ENCODE data around the gene MAVS. TPM values are rescaled to one million over a fixed set of nuclear protein-coding genes. Genes with fewer than 3 reads are reported as not detected.

MAVS gene
- total RNA-seq, 1 experiment from 2014 or later, result 32.3 TPM

DNA sequence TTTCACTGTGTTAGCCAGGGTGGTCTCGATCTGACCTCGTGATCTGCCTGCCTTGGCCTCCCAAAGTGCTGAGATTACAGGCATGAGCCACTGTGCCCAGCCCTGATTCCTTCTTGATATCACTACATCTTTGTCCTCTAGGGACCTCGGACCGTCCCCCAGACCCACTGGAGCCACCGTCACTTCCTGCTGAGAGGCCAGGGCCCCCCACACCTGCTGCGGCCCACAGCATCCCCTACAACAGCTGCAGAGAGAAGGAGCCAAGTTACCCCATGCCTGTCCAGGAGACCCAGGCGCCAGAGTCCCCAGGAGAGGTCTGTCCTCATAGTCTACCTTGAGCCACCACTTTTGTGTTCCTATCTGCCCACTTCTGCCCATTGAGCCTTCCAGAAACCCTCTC lies 14.6 kb downstream of the MAVS start:
- TF ChIP-seq, protein P1, sequence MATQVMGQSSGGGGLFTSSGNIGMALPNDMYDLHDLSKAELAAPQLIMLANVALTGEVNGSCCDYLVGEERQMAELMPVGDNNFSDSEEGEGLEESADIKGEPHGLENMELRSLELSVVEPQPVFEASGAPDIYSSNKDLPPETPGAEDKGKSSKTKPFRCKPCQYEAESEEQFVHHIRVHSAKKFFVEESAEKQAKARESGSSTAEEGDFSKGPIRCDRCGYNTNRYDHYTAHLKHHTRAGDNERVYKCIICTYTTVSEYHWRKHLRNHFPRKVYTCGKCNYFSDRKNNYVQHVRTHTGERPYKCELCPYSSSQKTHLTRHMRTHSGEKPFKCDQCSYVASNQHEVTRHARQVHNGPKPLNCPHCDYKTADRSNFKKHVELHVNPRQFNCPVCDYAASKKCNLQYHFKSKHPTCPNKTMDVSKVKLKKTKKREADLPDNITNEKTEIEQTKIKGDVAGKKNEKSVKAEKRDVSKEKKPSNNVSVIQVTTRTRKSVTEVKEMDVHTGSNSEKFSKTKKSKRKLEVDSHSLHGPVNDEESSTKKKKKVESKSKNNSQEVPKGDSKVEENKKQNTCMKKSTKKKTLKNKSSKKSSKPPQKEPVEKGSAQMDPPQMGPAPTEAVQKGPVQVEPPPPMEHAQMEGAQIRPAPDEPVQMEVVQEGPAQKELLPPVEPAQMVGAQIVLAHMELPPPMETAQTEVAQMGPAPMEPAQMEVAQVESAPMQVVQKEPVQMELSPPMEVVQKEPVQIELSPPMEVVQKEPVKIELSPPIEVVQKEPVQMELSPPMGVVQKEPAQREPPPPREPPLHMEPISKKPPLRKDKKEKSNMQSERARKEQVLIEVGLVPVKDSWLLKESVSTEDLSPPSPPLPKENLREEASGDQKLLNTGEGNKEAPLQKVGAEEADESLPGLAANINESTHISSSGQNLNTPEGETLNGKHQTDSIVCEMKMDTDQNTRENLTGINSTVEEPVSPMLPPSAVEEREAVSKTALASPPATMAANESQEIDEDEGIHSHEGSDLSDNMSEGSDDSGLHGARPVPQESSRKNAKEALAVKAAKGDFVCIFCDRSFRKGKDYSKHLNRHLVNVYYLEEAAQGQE (IDR thresholded peaks at IDR 0.05; ENCODE audit: insufficient read depth in 1 of 2, low read depth in 2 of 2, low read length in 1 of 2), result no peak
- TF ChIP-seq TCF7L2 (IDR thresholded peaks at IDR 0.05; ENCODE audit: low read depth, low read length) (no peak), SIN3A (IDR thresholded peaks at IDR 0.05; ENCODE audit: borderline replicate concordance, insufficient read depth, low read depth, low read length) (no peak), POLR2AphosphoS5 (IDR thresholded peaks at IDR 0.05; ENCODE audit: low read depth, low read length) (no peak)
- TF ChIP-seq, protein P2, sequence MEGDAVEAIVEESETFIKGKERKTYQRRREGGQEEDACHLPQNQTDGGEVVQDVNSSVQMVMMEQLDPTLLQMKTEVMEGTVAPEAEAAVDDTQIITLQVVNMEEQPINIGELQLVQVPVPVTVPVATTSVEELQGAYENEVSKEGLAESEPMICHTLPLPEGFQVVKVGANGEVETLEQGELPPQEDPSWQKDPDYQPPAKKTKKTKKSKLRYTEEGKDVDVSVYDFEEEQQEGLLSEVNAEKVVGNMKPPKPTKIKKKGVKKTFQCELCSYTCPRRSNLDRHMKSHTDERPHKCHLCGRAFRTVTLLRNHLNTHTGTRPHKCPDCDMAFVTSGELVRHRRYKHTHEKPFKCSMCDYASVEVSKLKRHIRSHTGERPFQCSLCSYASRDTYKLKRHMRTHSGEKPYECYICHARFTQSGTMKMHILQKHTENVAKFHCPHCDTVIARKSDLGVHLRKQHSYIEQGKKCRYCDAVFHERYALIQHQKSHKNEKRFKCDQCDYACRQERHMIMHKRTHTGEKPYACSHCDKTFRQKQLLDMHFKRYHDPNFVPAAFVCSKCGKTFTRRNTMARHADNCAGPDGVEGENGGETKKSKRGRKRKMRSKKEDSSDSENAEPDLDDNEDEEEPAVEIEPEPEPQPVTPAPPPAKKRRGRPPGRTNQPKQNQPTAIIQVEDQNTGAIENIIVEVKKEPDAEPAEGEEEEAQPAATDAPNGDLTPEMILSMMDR (IDR thresholded peaks at IDR 0.05), result no peak
- CTCF ChIA-PET, result no interaction called here

DNA sequence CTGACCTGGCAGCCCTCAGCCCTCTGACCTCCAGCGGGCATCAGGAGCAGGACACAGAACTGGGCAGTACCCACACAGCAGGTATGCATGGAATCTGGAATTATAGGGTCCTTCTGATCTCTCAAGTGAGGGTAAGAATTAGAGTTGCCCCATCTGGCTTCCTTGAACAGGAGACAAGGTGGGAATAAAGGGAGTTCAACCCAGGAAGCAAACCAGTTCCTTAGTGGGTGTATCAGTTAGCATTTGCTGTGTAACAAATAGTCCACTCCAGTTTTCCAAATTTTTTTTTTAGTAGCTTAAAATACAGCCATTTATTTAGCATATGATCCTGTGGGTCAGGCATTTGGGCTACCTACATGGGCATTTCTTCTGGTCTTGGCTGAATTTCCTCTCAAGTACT lies 15.7 kb downstream of the MAVS start:
- Histone ChIP-seq H3K9me3 (ENCODE audit: control insufficient read depth, insufficient read depth, low read depth, low read length) (peaks cover 2% of the 10 kb centered on the region; the same call in 1 of the 2 replicates), H3K27me3 (ENCODE audit: control insufficient read depth, insufficient read depth, low read length) (no peaks in the 10 kb centered on the region), H3K36me3 (ENCODE audit: control insufficient read depth, insufficient read depth, low read length) (peaks cover 4% of the 10 kb centered on the region; the same call in 1 of the 2 replicates), H3K27ac (ENCODE audit: low read length) (no peak overlapping the region), H3K4me3 (ENCODE audit: low read depth in 2 of 2, low read length in 2 of 2) (no peak overlapping the region), H3K4me1 (ENCODE audit: control insufficient read depth, insufficient read depth, low read length) (no peaks in the 10 kb centered on the region)
- no TSS peak for BruUV-seq (replicated peaks)
- ChIA-PET CTCF (interaction anchor here (0.6 kb wide), 1 partner anchor 300 kb away, joined by 3 read pairs; no protein-coding TSS in a partner anchor), POLR2A (no interaction called here)
- intact Hi-C loops (cut with micrococcal nuclease; ENCODE audit: unreplicated experiment) (no loop called here), in situ Hi-C loops (cut with HindIII; ENCODE audit: low pct_unique_long_range_greater_than_20kb, low sequenced_read_pairs) (no loop called here)
- DNase-seq (ENCODE audit: low read depth, low spot score) (no peak), ATAC-seq (no peak)
- TF ChIP-seq SIN3A (IDR thresholded peaks at IDR 0.05; ENCODE audit: borderline replicate concordance, insufficient read depth, low read depth, low read length), result no peak
- TF ChIP-seq, protein P2 (IDR thresholded peaks at IDR 0.05), result no peak
- no peak for TF ChIP-seq POLR2AphosphoS5 (IDR thresholded peaks at IDR 0.05; ENCODE audit: low read depth, low read length)
- TF ChIP-seq, protein P1 (IDR thresholded peaks at IDR 0.05; ENCODE audit: insufficient read depth in 1 of 2, low read depth in 2 of 2, low read length in 1 of 2), result no peak

More for the DNA sequence above, 14.6 kb downstream of the MAVS start:
- no peaks in the 10 kb centered on the region for H3K4me1 ChIP-seq (ENCODE audit: control insufficient read depth, insufficient read depth, low read length)
- ATAC-seq (no peak), DNase-seq (ENCODE audit: low read depth, low spot score) (no peak)
- no TSS peak for BruUV-seq (replicated peaks)
- H3K36me3 ChIP-seq (ENCODE audit: control insufficient read depth, insufficient read depth, low read length), result peaks cover 4% of the 10 kb centered on the region; the same call in 1 of the 2 replicates
- in situ Hi-C loops (cut with HindIII; ENCODE audit: low pct_unique_long_range_greater_than_20kb, low sequenced_read_pairs) (no loop called here), intact Hi-C loops (cut with micrococcal nuclease; ENCODE audit: unreplicated experiment) (no loop called here)
- H3K27ac ChIP-seq (ENCODE audit: low read length), result no peak overlapping the region
- no peaks in the 10 kb centered on the region for H3K27me3 ChIP-seq (ENCODE audit: control insufficient read depth, insufficient read depth, low read length)
- POLR2A ChIA-PET, result no interaction called here
- H3K4me3 ChIP-seq (ENCODE audit: low read depth in 2 of 2, low read length in 2 of 2), result no peak overlapping the region
- H3K9me3 ChIP-seq (ENCODE audit: control insufficient read depth, insufficient read depth, low read depth, low read length), result peaks cover 2% of the 10 kb centered on the region; the same call in 1 of the 2 replicates

Data from Panc1 (cell line).